Measurements from ENCODE around the gene CTCFL. TPM values are rescaled to one million over a fixed set of nuclear protein-coding genes. Genes with fewer than 3 reads are reported as not detected.

CTCFL gene
- total and polyA plus RNA-seq, 2 of the 13 experiments (the other 11 are each of a cell fraction or from before 2014, with no cell fraction given): 0.04 TPM; not detected in 1

GRCh38 chr20:57481281-57481711, 43.6 kb downstream of the CTCFL start:
- Histone ChIP-seq H3K4me1 (ENCODE audit: insufficient read depth, low read length) (0 out of 2 replicates have a peak, but pooled peaks cover 8% of the 10 kb centered on the region), H3K36me3 (replicated peaks in 1 of 2; ENCODE audit: control insufficient read depth in 1 of 2, insufficient read depth in 2 of 2, low read length in 2 of 2) (no peaks in the 10 kb centered on the region), H3K9me3 (ENCODE audit: low read length) (no peaks in the 10 kb centered on the region), H4K20me1 (ENCODE audit: insufficient read depth, low read length) (no peaks in the 10 kb centered on the region), H3K79me2 (ENCODE audit: insufficient read depth, low read length) (no peaks in the 10 kb centered on the region), H3K27ac (ENCODE audit: extremely low read length, insufficient read depth, low read length) (no peak overlapping the region), H3K4me3 (replicated peaks in 1 of 3; ENCODE audit: insufficient read depth in 1 of 3, low read depth in 2 of 3, low read length in 3 of 3) (no peak overlapping the region), H3K27me3 (ENCODE audit: control insufficient read depth in 1 of 2, insufficient read depth in 2 of 2, low read length in 2 of 2) (peaks cover 6 to 71% of the 10 kb centered on the region in 2 experiments; a peak in 4 of 5 replicates), H2AFZ (ENCODE audit: low read length) (no peak overlapping the region), H3K4me2 (ENCODE audit: low read depth, low read length) (no peak overlapping the region), H3K9ac (ENCODE audit: insufficient read depth, low read depth, low read length) (no peak overlapping the region)
- FAIRE-seq: no peak
- ChIA-PET CTCF (ENCODE audit: low intra/inter-chr PET ratio, low total read pairs) (no interaction called here), POLR2A (no interaction called here)
- intact Hi-C loops (cut with micrococcal nuclease; ENCODE audit: unreplicated experiment) (no loop called here), in situ Hi-C loops (cut with HindIII; ENCODE audit: extremely low pct_ligation_motif_present, low pct_unique_long_range_greater_than_20kb) (no loop called here)
- no peak for DNase-seq (ENCODE audit: low spot score)
- peak; percentile 57 for ATAC-seq
- no TSS peak for BruUV-seq (replicated peaks)
- TF ChIP-seq ZNF33A (CRISPR knock-in tag; IDR thresholded peaks at IDR 0.05; ENCODE audit: borderline replicate concordance) (no peak), U2AF1 (optimal IDR thresholded peaks at IDR 0.05; ENCODE audit: low read depth, low read length) (no peak), GTF2F1 (IDR thresholded peaks at IDR 0.05; ENCODE audit: low read length) (no peak), ZNF280B (CRISPR knock-in tag; IDR thresholded peaks at IDR 0.05; ENCODE audit: borderline replicate concordance) (no peak), WIZ (CRISPR knock-in tag; IDR thresholded peaks at IDR 0.05) (no peak), SMAD1 (CRISPR knock-in tag; IDR thresholded peaks at IDR 0.05; ENCODE audit: borderline replicate concordance, low read depth) (no peak), MAZ (IDR thresholded peaks at IDR 0.05; ENCODE audit: borderline replicate concordance, low read depth, low read length) (no peak), MAZ (CRISPR knock-in tag; IDR thresholded peaks at IDR 0.05; ENCODE audit: low read depth) (no peak), HCFC1 (IDR thresholded peaks at IDR 0.05; ENCODE audit: low read depth, low read length) (no peak), ZUFSP (CRISPR knock-in tag; IDR thresholded peaks at IDR 0.05; ENCODE audit: borderline replicate concordance) (no peak), ZNF691 (CRISPR knock-in tag; IDR thresholded peaks at IDR 0.05; ENCODE audit: borderline replicate concordance, low read depth) (no peak)
- 45% methylated on average over 9 of the region's 9 CpGs for WGBS (ENCODE audit: low lambda C conversion rate)
